Activated naive CD4-positive, alpha-beta T cell treated with Interleukin-2 at 50 U/mL for 16 hours (primary cell): ENCODE results near the gene INMT.
A peak's percentile ranks its signal among the peaks of the same experiment; 100 is the strongest.

Experiments
- DNase-seq: peaks from one replicate; pipeline ENCODE4 v3.0.0-alpha.2; 2020

INMT gene

DNA sequence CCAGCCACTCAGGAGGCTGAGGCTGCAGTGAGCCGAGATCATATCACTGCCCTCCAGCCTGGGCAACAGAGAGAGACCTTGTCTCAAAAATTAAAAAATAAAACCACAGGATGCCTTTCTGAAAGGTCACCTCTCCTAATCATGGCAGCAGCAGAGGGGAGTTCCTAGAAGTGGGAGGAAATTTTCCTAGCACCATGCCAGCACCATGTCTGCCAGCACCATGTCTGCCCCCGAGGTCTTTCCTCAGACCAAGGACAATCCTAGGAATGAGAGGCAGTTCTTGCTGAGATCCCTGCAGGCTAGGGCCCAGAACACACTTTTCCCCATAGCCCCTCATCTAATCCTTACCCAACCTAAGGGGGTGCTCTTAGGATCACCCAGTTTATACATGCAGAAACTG lies 22.3 kb upstream of the INMT start:
- no peak for DNase-seq

DNA sequence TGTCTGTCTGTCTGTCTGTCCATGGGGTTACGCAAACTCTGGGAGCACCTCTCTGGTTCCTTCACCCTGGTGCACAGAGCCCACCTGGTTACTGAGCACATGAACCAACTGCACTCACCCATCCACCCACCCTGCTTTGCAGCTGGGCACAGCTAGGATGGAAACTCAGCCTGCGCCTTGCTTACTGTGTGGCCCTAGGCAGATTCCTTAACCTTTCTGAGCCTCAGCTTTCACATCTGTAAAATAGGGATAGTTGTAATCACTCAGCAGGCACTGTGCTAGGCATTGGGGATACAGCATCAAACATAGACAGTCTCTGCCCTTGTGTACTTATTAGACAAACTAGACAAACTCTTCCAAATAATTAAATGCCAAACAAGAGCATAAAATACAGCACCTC lies 21.8 kb upstream of the INMT start:
- DNase-seq: no peak

DNA sequence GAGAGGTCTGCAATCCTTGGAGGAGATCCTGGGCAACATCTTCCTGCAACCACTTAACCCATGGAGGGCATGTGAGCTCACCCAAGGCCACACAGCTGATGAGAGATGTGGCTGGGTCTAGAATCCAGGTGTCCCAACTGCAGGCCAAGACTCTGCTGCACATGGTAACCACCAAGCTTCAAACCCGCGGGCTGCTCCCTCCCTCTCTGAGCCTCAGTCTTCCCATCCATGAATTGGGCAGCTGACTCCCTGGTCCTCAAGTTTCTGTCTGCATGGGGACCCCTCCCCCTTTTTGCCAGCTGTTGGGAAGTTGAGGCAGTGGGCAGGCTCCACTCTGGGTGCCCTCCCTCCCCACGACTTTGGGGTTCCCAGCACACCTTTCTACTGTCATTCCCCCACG lies 20.9 kb upstream of the INMT start:
- no peak for DNase-seq

DNA sequence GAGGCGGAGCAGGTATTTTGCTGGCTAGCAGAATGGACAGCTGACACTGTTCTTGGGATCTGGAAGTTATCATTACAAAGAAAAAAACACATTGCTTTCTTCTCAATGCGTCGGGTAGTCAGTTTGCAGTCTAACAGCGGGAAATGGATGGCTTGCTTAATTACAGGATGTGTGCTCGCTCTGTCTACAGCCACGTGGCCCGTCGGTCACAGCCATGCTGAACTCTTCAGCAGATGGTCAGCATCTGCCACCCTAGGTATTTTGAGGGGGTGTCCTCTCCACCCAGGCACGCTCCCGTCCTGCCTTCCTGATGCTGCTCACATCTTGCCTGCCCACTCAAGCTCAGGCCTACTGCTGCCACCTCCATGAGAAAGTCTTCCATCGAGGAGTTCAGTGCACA lies 20.4 kb upstream of the INMT start:
- DNase-seq: no peak

DNA sequence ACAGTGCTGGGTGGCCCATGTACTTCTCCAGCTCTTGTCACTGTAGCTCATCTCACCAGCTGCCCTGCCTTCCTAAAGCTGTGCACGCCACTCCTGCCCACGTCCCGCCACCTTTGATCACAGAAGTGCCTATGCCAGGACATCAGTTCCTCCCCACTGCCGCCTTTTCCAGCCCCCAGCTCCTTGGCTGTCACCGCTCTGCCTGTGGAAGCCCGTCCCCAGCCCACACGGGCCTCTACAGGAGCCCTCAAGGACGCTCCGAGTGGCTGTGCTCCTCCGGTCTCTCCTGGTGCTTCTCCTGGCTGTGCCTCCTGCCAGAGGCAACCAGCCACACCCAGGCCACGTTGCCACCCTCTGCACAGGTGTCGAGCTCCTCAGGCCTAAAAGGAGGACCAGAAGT lies 19.3 kb upstream of the INMT start:
- no peak for DNase-seq

DNA sequence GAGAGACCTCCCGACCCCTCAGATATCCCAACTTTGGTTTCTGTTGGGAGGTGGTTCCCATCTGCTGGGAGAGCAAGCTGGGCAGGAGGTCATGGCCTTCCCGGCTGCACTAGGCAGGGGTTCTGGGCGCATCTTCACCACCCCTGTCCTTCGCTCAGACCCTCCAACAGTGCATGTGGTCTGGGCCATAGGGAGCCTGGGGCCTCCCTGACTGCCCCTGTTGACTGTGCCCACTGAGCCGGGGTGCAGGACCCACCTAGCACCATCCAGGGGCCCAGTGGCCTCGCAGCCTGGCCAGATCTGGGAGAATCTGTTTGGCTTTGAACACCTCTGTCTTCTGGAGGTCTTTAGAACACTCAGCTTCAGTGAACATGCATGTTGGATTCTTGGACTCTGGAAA lies 18.7 kb upstream of the INMT start:
- DNase-seq: no peak

DNA sequence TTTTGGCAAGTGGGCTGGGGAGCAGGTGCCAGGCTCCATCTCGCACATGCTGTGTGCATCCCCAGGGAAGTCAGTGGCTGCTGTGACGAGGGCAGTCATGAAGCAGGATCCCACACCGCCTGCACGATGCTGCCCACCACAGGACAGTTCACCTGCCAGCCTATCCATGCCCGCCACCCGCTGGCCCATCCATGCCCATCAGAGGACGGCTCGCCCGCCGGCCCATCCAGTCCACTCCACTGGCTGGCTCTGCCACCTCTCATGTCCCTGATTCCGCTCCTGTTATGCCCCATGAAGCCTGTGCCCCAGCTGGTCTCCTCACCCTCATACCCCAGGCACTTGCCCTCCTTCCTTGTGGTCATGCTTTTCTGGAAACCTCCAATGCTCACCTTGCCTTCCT lies 18.2 kb upstream of the INMT start:
- no peak for DNase-seq

DNA sequence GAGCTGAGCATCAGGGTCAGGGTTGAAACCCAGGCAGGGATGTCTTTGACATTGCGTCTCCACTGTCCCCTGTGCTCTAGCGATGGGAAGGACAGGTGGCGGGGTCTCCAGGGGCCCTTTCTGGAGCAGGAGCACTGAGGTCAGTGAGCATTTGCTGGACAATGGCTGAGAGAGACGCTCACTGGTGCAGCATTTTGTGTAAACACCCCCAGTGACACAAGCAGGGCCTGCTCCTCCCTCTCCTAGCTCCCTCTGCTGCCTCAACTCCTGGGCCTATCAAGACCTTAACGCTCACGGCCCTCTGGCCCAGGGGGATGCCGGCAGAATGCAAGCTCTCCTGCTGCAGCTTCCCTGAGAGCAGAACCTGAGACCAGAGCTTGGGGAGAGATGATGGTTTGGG lies 17.4 kb upstream of the INMT start:
- no peak for DNase-seq

DNA sequence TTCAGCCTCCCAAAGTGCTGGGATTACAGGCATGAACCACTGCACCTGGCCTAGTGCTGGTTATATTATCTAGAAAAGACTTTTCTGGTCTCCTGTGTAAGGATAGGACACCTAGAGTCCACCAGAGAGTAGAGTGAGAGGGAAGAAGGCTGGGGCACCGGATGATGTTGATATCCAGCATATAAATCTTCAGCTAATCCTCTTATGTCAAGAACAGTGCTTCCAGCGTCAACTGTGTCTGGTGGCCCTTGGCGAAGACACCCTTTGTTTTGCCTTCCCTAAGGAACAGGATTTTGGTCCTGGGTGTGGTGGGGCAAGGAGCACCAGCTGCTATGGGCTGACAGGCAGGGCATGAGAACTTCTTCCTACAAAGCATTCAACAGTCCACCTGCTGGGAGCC lies 16.3 kb upstream of the INMT start:
- no peak for DNase-seq

DNA sequence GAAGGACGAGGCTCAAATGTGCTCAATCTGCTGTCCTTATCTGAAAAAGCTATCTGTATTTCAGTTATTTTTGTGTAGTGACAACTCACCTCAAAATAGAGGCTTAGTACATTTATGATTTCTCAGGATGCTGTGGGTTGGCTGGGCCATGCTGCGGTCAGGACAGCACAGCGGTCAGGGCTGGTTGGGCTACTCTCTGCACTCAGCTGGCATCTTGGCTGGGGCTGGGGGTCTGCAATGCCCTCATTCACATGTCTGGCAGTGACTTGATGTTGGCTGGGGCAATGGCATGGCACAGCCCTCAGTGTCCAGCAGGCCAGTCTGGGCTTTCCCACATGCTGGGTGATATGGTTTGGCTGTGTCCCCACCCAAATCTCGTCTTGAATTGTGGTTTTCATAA lies 15.6 kb upstream of the INMT start:
- DNase-seq: no peak

DNA sequence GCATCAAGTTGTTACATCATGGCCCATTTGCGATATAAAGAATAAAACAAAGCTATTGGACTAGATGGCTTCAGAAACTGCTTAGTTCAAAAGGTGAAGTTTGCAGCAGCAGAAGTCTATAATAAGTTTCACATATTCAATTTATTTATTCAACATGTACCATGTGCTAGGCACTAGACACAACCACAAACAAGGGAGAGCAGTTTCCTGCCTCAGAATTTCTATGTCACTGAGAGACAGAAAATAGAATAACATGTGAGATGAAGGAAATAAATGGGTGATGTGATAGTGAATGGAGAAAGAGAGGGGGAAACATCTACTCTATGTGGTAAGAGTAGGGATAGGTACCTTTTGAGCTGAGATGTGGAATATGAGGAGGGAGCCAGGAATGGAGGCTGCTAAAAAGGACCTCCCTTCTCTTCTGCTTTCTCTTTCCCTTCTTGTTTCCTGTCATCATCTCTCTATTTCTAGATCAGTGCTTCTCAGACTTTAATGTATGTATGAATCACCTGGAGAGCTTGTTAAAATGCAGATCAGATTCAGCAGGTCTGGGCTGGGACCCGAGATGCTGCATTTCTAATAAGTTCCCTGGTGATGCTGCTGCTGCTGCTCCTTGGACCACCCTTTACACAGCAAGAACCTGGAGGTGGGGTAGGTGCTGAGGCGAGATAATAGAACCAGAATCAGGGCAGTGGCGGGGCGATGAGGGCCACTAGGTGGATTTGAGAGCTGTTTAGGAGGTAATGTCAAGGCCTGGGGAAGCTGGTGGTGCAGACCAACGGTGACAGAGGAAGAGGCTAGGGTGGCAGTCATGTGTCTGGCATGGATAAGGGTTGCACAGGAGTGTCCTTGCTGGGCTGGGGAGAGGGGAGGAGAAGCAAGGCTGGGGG lies 13.7 kb upstream of the INMT start:
- DNase-seq: no peak

DNA sequence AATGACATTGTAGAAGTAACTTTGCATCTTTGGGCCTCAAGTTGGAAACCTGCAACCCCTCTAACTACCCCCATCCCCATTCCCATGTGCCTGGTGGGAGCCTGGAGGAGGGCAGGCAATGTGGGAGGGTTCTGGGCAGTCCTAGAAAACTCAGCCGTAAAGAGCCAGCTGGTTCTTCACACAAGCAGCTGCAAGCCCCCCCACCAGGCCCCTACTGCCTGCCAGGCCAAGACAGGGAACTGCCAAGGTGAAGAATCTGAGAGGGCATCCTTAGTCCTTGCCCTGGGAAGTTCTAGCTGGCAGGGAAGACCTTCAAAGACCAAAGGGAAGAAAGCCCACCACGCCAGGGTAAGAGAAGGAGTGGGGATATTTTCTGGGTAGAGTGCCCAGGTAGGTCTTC lies 12.2 kb upstream of the INMT start:
- DNase-seq: no peak

DNA sequence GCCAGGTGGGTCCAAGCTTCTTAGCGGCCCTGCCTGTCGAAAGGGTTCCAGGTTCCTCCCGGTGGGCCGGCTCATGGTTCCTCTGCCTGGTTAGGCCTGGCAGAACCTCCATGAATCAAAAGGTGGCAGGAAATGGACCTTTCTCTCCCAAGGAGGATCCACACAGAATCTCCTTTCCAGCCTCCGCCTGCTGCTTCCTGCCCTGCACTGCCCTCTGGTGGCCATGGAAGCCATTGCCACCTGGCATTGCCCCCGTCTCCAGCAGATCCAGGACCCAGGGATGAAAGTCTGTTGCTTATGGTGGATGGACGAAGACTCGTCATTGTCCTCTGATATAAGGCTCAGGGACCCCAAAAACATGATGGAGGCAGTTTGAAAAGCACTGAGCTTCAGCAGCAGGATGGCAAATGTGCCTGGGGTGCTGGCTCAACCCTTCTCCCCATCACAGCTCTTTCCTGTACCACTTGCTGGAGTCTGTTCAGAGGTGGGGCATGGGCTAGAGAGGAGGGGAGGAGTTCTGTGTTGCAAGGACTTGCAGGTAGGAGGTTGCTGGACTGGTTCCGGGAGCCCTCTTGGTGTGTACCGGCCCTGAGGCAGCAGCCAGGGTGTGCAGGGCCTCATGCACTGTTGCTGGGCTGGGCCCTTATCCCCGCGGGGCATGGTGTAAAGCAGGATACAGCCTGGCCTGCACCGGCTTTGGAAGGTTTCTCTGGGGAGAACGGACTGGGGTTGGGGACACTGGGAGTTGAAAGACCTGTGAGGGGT lies 11.3 kb upstream of the INMT start:
- DNase-seq: peak; percentile 75

DNA sequence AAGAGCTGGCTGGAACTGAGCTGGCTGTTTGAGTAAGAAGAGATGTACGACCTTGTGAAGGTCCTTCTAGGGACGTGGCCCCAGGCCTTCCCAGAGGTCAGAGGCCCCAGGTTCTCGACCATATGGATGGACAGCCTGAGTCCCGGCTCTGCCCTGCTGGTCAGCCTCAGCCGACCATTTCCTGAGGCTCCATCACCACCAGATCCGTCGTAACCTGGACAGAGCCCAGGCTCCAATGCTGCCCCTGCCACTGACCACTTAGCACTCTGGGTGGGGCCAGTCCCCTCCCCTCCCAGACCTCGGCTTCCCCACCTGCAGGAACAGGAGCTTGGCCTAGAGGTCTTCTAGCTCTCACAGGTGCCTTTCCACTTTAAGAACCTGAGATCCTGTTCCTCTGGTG lies 10.6 kb upstream of the INMT start:
- no peak for DNase-seq

DNA sequence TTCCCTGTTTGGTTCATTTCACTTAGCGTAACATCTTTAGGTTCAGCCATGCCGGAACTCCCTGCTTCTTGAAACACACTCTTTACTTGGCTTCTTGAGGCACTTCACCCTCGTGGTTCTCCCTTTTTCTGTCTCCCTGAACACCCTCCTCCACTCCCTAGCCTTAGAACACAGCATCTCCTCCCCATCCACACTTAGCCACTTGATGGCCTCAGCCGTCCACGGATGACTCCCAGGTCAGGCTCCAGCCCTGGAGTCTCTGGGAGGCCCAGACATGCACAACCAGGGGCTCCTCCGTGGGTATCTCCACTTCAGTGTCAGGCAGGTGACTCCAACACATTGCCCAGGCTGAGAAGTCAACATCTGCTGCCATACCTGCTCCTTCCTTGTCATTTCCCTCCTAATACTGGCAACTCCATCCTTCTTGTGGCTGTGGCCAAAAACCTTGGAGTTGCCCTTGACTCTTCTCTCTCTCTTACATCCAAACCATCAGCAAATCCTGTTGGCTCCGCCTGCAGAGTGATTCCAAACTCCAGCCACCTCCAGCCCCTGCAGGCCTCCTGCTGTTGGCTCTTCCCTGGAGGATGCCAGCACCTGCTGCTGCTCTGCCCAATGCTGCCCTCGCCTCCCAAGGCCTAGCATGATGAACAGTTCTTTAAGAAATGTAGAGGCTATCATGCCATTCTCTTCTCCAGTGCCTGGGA lies 8.4 kb upstream of the INMT start:
- DNase-seq: no peak

DNA sequence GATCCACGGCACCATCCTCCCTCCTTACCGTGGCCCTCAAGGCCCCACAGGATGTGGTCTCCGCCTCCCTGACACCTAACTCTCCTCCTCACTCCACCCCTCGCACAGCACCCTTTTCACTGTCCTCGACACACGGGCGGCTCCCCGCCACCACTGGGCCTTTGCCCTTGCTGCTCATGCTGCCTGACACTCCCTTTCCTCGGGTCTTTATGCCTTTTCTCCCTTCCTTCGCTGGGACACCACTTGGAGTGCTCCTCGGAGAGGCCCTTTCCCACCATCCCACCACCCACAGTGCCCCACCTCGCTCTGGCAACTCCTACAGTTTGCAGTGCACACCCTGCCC lies 7.9 kb upstream of the INMT start:
- no peak for DNase-seq

DNA sequence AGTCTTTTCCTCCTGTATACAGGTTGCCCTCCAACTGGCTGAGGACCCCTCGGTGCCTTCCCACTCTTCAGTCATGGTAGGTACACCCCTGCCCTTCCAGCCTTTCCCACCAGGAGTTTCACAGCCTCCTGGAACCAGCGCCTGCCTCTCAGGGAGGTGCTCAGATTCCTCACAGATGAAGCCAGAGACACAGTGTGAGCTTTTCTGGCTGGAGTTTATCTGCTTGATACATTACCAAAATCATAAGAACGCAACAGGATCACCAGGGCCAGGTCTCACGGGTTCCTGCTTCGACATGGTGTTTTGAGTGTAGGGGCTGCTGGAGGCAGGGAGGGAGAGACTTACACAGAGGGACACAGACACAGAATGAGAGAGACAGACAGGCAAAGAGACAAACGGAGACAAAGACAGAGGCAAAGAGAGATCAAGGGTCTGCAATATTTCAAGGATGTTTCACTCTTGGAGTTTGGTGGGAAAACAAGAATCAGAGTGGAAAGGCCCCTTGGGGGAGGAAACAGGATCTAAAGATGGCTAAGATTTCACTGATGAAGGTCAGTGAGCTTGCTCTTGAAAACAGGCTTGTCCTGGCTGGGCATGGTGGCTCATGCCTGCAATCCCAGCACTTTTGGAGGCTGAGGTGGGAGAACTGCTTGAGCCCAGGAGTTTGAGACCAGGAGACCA lies 6.5 kb upstream of the INMT start:
- DNase-seq: no peak

DNA sequence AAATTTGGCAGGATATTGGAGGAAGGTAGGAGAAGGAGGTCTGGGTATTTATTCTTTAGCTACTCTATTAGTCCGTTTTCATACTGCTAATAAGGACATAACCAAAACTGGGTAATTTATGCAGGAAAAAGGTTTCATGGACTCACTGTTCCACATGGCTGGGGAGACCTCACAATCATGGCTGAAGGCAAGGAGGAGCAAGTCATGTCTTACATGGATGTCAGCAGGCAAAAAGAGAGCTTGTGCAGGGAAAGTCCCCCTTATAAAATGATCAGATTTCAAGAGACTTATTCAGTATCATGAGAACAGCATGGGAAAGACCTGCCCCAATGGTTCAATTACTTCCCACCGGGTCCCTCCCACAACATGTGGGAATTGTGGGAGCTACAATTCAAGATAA lies 1.9 kb upstream of the INMT start:
- DNase-seq: no peak

DNA sequence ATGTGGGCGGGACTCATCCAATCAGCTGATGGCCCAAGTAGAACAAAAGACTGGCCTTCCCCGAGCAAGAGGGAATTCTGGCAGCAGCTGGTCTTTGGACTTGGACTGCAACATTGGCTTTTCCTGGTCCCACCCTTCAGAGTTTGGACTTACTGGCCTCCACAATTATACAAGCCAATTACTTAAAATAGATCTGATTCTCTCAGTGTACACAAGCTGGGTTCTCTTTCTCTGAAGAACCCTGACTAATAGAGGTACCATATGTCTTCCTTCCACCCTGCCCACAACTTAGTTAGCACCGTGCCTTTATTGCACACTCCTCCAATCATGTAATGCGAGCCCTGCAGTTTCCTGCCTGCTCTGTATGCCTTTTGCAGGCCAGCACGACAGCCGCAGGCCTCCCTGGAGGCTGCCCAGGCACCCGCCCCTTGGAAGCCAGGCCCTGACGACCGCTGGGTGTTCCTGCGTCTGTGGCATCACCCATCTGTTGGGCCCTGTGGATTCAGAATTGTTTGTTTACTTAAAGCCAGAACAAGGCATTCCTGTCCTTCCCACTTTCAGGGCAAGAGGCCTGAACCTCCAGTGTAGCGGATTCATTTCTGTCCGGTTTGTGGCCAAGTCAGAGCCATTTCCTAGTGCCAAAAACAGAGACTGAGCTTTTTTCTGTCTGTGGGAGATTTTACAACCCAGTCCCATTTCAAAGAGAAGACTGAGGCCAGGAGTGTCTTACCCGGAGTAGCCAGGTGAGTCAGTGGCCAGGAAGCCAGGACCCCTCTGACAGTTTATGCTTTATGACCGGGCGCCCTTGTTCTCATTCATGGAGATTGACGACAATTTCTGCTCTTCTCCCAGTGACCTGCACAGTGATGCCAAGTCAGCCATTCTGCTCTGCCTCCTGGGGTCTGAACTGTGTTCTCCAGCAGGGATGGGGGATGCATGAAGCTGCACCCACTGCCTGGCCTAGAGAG lies 968 bp upstream of the INMT start:
- DNase-seq: no peak

DNA sequence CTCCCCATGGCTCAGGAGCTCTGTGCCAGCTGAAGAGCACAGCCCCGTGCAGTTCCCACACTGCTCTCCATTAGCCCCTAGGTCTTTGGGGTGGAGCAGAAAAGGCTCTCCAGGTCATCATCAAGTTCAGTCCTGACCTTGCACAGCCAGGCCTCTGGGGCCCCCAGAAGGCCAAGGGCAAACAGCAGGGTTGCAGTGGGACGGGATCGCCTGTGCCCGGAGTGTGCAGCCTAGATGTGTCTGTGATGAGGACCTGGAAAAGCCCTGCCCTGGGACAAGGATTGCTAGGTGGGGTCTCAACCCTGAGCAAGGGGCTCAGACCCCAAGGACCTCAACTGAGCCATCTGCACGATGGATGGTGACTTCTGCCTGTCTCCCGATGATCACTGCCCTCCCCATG lies 549 bp downstream of the INMT start:
- DNase-seq: no peak

DNA sequence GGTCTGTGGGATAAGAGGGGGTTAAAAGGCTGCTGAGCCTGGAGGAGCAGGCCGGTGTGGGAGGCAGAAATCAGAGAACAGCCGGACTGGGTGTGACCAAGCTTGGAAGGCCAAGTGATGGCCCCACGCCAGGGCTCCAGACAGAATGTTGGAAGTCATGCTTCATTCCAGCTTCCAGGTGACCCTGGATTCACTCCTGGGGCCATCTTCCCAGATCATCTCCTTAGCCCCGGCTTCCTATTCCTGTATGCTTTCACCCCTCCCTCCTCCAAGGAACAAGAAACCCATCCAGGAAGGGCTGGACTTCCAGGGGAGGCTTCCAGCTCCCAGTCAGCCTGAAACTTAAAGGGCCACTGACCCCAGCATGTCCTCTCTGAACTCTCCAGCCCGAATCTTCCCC lies 1.0 kb downstream of the INMT start:
- DNase-seq: no peak

DNA sequence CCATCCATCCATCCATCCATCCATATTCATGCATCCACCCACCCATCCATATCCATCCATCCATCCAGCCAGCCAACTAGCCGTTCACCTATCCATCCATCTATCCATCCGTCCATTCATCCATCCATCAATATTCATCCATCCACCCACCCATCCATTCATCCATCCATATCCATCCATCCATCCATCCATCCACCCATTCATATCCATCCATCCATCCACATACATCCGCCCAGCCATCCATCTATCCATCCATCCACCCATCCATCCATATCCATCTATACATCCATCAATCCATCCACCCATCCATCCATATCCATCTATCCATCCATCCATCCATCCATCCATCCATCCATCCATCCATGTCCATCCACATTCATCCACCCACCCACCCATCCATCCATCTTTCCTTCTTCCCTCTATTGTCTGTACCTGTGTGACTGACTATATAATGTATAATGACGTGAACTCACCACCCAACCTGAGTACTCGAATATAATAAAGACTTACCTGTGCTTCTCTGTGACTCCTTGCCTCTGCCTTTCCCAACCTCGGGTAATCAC lies 2.5 kb downstream of the INMT start:
- no peak for DNase-seq
